ENCODE data around the gene BAHCC1. TPM values are rescaled to one million over a fixed set of nuclear protein-coding genes. Genes with fewer than 3 reads are reported as not detected.

BAHCC1 gene
- total and polyA plus RNA-seq, 2 of the 8 experiments (the other 6 are each of a cell fraction or from before 2014, with no cell fraction given): 0.26 to 0.58 TPM

- POLR2A ChIA-PET (ENCODE audit: partially characterized antibody): no interaction called here
- TF ChIP-seq JUND (IDR thresholded peaks at IDR 0.05; ENCODE audit: low read length) (no peak), EGR1 (IDR thresholded peaks at IDR 0.05; ENCODE audit: borderline replicate concordance, low read depth, low read length) (no peak), POLR2A (IDR thresholded peaks at IDR 0.05; ENCODE audit: control extremely low read depth in 1 of 2, low read depth in 2 of 2, low read length in 2 of 2) (no peak), TEAD4 (IDR thresholded peaks at IDR 0.05; ENCODE audit: low read depth, low read length) (no peak), TBP (IDR thresholded peaks at IDR 0.05; ENCODE audit: low read depth, low read length) (no peak), CBX5 (IDR thresholded peaks at IDR 0.05; ENCODE audit: low read depth, low read length) (no peak), JUN (IDR thresholded peaks at IDR 0.05; ENCODE audit: low read depth, low read length) (no peak), BCL11A (IDR thresholded peaks at IDR 0.05; ENCODE audit: low read depth in 2 of 2, low read length in 2 of 2) (no peak), ASH2L (IDR thresholded peaks at IDR 0.05; ENCODE audit: low read length) (no peak), TAF1 (IDR thresholded peaks at IDR 0.05; ENCODE audit: low read depth, low read length) (no peak), CREB1 (IDR thresholded peaks at IDR 0.05) (no peak), GTF2F1 (IDR thresholded peaks at IDR 0.05; ENCODE audit: borderline replicate concordance, low read depth, low read length) (no peak), RXRA (IDR thresholded peaks at IDR 0.05; ENCODE audit: insufficient read depth, low read depth, low read length) (no peak), CBX8 (IDR thresholded peaks at IDR 0.05; ENCODE audit: borderline replicate concordance, low read depth, low read length) (no peak), GABPA (IDR thresholded peaks at IDR 0.05; ENCODE audit: borderline replicate concordance, insufficient read depth, low read length) (no peak), SP4 (IDR thresholded peaks at IDR 0.05; ENCODE audit: low read length) (no peak), CHD1 (IDR thresholded peaks at IDR 0.05; ENCODE audit: low read depth, low read length) (no peak)
Measured at GRCh38 chr17:81453712-81454111, 58.5 kb downstream of the BAHCC1 start.

More at GRCh38 chr17:81453712-81454111, 58.5 kb downstream of the BAHCC1 start:
- no peaks in the 10 kb centered on the region for H3K36me3 ChIP-seq (ENCODE audit: control insufficient read depth in 2 of 4, insufficient read depth in 4 of 4, low read length in 3 of 4)
- 97% methylated on average over 5 of the region's 7 CpGs; no CpG with 5 or more reads in 1 of the 2 experiments for WGBS, 2 experiments (ENCODE audit: extremely low coverage in 1 of 2, insufficient coverage in 1 of 2, insufficient read length in 1 of 2, insufficient replicate concordance in 2 of 2, low coverage in 1 of 2, low lambda C conversion rate in 2 of 2, missing lambda C conversion rate in 1 of 2)
- no peaks in the 10 kb centered on the region for H3K9me3 ChIP-seq (ENCODE audit: insufficient read depth in 2 of 2, low read depth in 1 of 2, low read length in 1 of 2)
- H3K23ac ChIP-seq (ENCODE audit: insufficient read length): no peak overlapping the region
- no peak overlapping the region for H2BK120ac ChIP-seq (replicated peaks; ENCODE audit: low read depth, low read length)
- H2AK5ac ChIP-seq (ENCODE audit: low read depth, low read length): no peak overlapping the region
- H3K27me3 ChIP-seq (replicated peaks in 1 of 4; ENCODE audit: control insufficient read depth in 3 of 4, extremely low read depth in 1 of 4, insufficient read depth in 3 of 4, low read length in 3 of 4): no peaks in the 10 kb centered on the region
- no peak overlapping the region for H3K18ac ChIP-seq (ENCODE audit: extremely low read depth, low read length)
- no peak overlapping the region for H4K5ac ChIP-seq (ENCODE audit: insufficient read length, low read depth, low read length)
- no peak overlapping the region for H3K4me3 ChIP-seq (ENCODE audit: extremely low read depth in 1 of 4, insufficient read depth in 2 of 4, low read depth in 3 of 4, low read length in 4 of 4)
- H4K20me1 ChIP-seq (replicated peaks in 1 of 2; ENCODE audit: control insufficient read depth in 1 of 2, insufficient read depth in 2 of 2, low read length in 2 of 2): no peaks in the 10 kb centered on the region
- H2BK5ac ChIP-seq (ENCODE audit: low read depth, low read length): no peak overlapping the region; the same call in 1 of the 2 replicates
- FAIRE-seq (no peak), DNase-seq (ENCODE audit: low read depth in 1 of 2, low spot score in 2 of 2) (no peak)
- no peak overlapping the region for H3K27ac ChIP-seq (ENCODE audit: low read depth, low read length)
- no peak overlapping the region for H4K8ac ChIP-seq (ENCODE audit: extremely low read depth, insufficient read depth, low read length)
- no peak overlapping the region for H3K9ac ChIP-seq (replicated peaks in 1 of 4; ENCODE audit: extremely low read depth in 1 of 4, low read depth in 3 of 4, low read length in 3 of 4)
- CTCF ChIA-PET (ENCODE audit: partially characterized antibody): interaction anchor here (1.4 to 2.4 kb wide), 2 partner anchors 10 to 13 kb away, joined by 4 to 12 read pairs; no protein-coding TSS in a partner anchor
- H2BK20ac ChIP-seq (ENCODE audit: low read length): no peak overlapping the region
- no peak overlapping the region for H3K14ac ChIP-seq (ENCODE audit: insufficient read length)
- H4K91ac ChIP-seq (replicated peaks; ENCODE audit: insufficient read length, low read length): no peak overlapping the region
- H2AFZ ChIP-seq (ENCODE audit: low read length): no peak overlapping the region
- no peak overlapping the region for H2BK12ac ChIP-seq (ENCODE audit: low read depth, low read length)
- H3K79me1 ChIP-seq (ENCODE audit: low read depth, low read length): no peaks in the 10 kb centered on the region
- H3K79me2 ChIP-seq (ENCODE audit: control insufficient read depth in 1 of 2, insufficient read depth in 2 of 2, low read length in 2 of 2): no peaks in the 10 kb centered on the region
- H3K4me1 ChIP-seq (replicated peaks in 1 of 4; ENCODE audit: control insufficient read depth in 3 of 4, insufficient read depth in 4 of 4, low read length in 3 of 4): peaks cover 0 to 10% (median 6%) of the 10 kb centered on the region in 4 experiments; a peak in 6 of 7 replicates
- no peak overlapping the region for H2BK15ac ChIP-seq (ENCODE audit: low read length)
- H3K4me2 ChIP-seq (ENCODE audit: insufficient read depth in 1 of 2, low read depth in 2 of 2, low read length in 2 of 2): no peak overlapping the region
- no peak overlapping the region for H3K4ac ChIP-seq (replicated peaks; ENCODE audit: insufficient read length, low read depth, low read length)
- no peak overlapping the region for H3K56ac ChIP-seq (replicated peaks; ENCODE audit: insufficient read length, low read depth, low read length)
- no peaks in the 10 kb centered on the region for H3K23me2 ChIP-seq (ENCODE audit: low read depth, low read length)

Measured in H1 (cell line).